Middle frontal gyrus (tissue), 1 donor: ENCODE results near the gene BTBD16.

Experiments
- DNase-seq: peaks from one replicate; pipeline ENCODE4 v3.0.0-alpha.2; 2015; ENCODE audit warnings: low spot score; ENCODE audit errors: extremely low spot score

The BTBD16 gene

DNA sequence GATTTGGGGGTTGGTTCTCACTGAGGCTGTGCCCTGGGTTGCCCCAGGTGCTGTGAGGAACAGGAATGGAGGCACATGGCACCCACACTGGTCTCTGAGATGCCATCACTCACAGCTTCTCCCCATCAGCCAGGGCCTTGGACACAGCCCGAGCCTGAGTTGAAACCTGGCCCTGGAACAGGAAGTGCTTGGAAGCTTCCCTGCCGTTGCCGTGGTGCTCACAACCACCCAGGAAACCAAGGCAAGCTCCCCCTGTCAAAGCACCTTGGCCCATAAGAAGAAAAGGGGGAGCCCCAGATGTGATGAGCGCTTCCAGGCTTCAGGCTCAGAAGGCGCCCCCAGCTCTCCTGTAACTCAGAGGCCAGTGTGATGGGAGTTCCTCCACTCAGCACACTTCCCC lies at the start of gene BTBD16:
BTBD16 (plus strand) TSS at position 221 of the 400 bp plus-strand sequence. CDS start 3,786 bp downstream, outside the sequence.
- DNase-seq, result no peak

GRCh38 chr10:122221958-122222357 lies 49.1 kb upstream of the BTBD16 start:
- no peak for DNase-seq

DNA sequence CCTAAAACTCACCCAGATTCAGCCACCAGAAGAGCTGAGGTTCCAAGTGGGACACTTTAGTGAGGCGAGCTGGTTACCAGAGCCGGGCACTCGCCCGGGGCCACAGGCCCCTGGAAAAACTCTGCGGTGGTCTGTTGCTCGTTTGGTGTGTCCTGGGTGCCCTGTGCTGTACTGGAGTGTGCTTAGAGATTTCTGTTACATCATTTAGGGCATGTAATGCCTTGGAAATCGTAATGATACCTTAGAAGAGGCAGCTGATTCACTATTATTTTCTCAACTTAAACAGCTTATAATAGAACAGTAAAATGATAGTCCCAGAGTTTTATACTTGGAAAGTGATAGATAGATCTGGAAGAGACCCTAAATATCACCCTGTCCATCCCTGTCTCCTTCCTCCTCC lies 48.5 kb upstream of the BTBD16 start:
- no peak for DNase-seq

DNA sequence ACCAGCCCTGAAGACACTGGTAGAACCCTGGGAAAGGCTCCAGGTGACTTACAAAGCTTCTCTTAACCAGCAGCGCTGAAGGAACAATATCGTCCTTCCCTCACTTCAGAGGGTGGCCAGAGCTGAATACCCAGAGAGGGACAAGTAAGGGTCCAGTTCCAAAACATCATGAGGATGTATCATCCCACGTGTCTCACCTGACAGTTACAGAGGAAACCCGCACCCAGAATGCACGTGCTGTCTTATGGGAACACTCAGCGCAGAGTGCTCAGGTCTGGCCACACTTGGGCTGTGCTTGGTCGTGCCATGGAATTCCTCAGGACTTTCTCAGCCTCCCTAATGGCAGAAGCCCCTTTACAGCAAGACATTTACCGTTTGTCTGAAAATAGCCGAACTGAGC lies 46.9 kb upstream of the BTBD16 start:
- no peak for DNase-seq

DNA sequence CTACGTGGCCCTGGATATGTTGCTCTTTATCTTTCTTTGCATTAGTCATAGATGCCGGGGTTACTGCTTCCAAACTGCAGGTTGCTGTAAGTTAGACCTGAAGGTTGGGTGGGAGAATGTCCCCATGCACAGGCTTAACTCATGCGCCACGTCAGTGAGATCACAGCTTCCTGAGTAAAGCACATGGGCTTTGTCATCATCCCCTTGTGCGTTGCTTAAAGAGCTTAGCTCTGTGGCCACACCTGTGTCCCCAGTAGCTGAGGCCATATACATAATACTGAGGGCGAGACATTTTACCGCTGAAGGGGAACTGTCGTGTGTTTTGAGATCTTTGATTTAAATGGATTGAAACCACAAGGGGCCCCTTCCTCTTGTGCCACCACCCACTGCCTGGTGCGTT lies 45.8 kb upstream of the BTBD16 start:
- no peak for DNase-seq

DNA sequence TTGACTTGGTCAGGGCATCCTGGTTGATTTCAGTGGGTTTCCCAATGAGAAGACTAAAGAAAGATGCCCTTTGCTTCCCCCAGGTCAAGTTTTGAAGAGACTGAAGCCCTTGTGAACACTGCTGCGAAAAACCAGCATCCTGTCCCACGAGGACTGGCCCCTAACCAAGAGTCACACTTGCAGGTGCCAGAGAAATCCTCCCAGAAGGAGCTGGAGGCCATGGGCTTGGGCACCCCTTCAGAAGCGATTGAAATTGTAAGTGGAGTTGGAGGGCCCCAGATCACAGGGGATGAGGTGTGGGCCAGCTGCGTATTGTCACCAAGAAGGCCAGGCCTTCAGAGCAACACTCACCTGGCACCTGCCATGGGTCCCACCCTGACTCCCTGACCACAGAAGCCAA lies 43.3 kb upstream of the BTBD16 start:
- DNase-seq, result no peak

DNA sequence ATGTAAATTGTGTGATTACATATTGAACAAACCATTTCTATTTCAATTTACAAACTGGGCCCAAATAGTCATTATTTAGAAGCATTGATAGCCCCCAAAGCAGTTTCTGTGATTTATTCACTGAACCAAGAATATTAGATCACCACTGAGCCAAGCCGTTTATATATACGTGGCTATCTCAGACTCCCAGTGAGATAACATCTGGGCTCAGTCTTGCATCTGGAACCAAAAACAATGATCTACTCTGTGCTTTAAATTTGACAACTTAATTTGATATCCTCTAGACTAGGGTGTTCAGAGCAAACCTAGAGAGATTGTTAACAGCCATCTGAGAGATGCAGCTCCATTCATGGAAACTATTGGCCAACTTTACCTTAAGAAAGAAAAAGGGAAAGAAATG lies 41.4 kb upstream of the BTBD16 start:
- DNase-seq, result no peak

- DNase-seq, result no peak
Measured at GRCh38 chr10:122230222-122230621, 40.9 kb upstream of the BTBD16 start.

DNA sequence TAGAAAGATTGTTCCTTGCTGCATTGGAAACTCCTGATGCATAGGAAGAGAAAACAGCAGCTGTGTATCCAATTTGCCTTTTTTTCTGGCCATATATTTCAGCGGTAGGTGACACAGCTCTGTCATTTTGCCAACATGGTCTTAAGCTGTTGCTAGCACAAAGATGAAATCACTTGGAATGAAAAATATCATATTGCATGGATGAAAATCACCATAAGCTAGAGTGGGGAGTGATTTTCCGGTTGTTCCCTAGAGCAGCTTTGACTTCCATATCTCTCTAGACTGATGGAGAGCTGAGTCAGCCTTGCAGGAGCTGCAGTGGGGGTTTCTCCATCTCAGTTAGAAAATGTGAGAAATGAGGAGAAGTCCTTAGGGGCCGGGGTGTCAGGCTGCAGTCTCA lies 38.3 kb upstream of the BTBD16 start:
- peak; percentile 29 for DNase-seq

DNA sequence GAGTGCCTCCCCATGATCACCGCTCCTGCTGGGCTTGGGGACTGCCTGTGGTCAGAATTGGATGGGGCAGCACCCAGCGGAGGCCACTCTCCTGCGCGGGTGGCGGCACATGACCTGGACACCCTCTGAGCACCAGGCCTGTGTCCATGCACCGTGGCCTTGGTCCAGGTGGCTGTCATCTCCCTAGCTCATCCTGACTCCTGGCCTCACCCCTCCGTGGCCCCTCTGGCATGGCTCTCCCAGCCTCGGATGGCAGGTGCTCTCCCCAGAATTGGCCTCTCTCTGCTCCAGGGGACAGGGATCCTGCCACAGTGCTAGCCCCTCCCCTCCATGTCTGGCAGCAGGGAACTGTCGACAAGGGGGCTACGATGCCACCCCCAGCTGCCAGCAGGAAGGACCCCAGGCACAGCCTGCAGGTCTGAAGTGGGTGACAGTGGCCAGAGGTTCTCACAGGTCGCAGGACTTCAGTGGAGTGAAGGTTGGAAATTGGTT lies 37.2 kb upstream of the BTBD16 start:
- no peak for DNase-seq

- DNase-seq, result no peak
Measured at GRCh38 chr10:122234416-122234815, 36.7 kb upstream of the BTBD16 start.

DNA sequence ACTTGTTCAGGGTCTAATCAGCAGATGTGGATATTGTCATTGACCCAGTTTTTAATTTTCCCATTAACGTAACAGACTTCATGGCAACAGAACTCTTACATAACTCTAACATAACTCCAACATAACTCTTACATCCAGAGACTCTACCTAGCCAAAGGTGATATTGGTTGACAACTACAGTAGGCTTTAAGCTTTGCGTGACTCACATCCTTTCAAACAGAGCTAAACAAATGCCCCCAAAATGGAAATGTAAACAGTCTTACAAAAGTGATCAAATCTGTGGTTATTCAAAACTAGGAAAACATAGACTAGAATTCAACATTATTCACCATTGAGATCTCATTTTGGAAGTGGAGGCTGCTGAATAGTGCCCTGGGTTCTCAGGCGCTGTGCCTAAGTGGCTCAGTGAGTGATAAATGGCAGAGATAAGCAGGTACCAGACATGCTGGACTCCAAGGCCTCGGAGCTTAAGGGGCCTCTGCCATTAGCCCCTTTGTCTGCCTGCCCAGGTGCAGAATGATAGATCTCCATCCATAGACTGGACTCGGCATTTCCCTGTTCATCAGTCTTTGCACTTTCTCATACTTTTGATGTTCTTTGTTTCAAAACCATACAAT lies 34.3 kb upstream of the BTBD16 start:
- no peak for DNase-seq

- no peak for DNase-seq
Measured at GRCh38 chr10:122237331-122237990, 33.6 kb upstream of the BTBD16 start.

DNA sequence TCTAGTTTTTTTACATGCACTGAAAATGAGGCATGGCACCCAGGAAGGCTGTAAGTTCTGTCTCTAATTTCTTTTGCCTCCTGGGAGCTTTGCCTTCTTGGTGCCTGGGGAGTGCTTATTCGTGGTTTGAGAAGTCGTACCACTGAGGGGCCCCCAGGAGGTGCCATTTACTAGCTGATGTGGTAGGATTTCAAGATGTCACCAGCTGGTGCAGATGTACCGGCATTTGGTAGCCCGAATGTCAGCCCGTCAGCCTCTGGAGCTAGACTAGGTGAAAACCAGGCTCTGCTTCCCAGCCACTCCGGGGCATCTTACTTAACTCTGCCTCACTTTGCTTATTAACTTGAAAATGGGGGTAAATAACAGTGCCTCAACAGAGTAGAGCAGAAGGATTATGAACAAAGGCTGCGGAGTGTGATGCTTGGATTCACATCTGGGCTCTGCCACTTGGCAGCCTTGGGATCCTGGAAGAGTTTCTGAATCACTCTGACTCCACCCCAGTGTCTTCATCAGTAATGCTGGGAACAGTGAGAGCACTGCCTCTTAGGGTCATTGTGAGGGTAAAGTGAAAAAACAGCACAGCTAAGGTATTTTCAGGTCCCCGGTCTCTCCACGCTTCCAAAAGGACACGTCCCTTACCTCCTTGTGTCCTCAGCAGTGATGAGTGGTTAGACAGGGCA lies 31.4 kb upstream of the BTBD16 start:
- no peak for DNase-seq

- no peak for DNase-seq
Measured at GRCh38 chr10:122240401-122240800, 30.7 kb upstream of the BTBD16 start.

GRCh38 chr10:122241836-122242235 lies 29.3 kb upstream of the BTBD16 start:
- no peak for DNase-seq

DNA sequence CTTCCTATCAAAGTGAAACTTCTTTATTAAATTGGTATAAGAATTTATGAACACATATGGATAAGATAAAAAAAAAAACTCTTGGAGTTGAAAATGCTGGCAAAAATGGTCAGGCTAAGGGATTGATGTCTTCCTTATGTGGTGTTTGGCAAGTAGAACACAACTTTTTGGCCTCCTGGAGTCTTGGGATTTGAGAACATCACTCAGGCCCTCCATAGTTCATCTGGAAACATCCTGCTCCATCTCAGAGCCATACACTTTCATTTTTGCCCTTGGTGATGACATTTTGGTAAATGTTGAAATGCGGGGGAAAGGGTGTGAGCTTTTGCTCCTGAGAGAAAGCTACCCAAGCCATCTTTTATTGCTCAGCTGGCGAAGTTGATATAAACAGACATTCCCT lies 27.5 kb upstream of the BTBD16 start:
- no peak for DNase-seq

DNA sequence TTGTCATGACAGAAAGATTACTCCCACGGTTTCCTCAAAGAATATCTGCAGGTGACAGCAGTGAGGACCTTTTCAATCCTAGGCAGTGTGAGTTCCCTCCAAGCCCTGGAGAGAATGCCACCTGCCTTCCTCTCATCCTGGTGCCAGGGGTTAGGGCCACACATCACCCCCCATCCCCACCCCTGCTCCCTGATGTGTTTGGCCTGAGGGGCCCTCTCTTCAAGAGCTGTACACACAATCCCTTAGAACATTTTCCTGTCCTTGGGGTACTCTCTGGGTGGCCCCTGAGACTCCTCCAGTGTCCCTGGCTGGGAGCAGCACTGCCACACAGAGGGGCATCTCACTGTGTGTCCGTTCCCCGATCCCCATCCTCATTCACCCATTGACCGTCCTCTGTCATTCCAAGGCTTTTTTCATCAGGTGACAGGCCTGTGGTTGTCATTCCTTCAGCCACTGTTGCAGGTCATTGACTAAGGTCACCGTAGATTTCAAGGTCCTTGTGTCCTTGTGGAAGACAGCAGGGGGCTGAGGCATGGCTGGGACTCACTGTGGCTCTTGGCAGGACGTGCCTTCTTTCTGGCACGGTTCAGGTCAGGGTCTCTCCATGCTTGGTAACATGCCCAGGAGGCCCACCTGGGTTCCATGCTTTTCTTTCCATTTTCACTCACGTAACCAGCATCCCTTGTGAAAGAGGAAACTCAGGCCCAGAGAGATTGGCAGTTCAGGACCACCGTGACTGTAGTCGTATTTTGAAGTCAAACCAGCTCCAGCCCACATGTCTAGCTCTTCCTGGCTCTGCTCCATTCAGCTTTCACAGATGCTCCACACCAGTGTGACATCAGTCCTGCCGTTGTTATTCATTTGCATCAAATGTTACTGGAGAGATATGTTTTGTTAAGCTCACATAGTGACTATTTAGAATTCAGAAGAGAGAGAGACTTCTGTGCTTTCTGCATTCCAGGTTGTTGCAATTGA lies 26.8 kb upstream of the BTBD16 start:
- DNase-seq, result no peak

DNA sequence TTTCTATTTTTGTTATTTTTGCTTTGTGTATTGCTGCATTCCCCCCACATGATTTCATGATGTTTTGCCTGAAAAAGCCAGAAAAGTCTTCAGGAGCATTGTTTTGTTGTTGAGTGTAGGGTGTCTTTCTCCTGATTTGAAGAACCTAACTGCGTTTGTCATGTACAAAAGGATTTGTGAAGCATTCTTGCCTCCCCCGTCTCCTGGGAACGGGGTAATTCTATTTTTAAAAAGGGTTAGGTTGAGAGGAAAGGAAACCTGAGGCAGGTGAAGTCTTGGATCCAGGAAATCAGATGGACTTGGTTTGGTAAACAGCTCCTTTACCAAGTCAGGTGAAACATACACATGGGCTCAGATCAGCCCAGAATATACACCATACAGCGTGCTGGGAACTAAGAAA lies 26.0 kb upstream of the BTBD16 start:
- no peak for DNase-seq

- no peak for DNase-seq
Measured at GRCh38 chr10:122245897-122246296, 25.2 kb upstream of the BTBD16 start.

GRCh38 chr10:122246830-122247520 lies 24.1 kb upstream of the BTBD16 start:
- DNase-seq, result no peak
